Spinal cord (tissue), 10 donors: Measurements from ENCODE around the gene SIAH2. TPM values are rescaled to one million over a fixed set of nuclear protein-coding genes. Genes with fewer than 3 reads are reported as not detected.
A peak's percentile ranks its signal among the peaks of the same experiment; 100 is the strongest.
"Not testable (repeated sequence)": the region's sequence is repeated elsewhere in the genome, so short reads cannot be mapped to it uniquely, and the experiment has no call there.

Experiments used
- DNase-seq, 6 donors: peaks; one replicate each; pipeline versions ENCODE4 v3.0.0 to v3.0.0-alpha.2; 2013 to 2015; ENCODE audit warnings: low spot score in 6 of 6, low read depth in 4 of 6
- H3K27ac ChIP-seq: one replicate; pipeline ENCODE4 v1.5.1; 2013; ENCODE audit warnings: low read depth, low read length, control low read depth
- H3K27me3 ChIP-seq: one replicate; pipeline ENCODE4 v1.6.1; 2013; ENCODE audit warnings: low read length; ENCODE audit not compliant: control insufficient read depth, insufficient read depth
- H3K36me3 ChIP-seq: one replicate; pipeline ENCODE4 v1.6.1; 2013; ENCODE audit warnings: low read length; ENCODE audit not compliant: control insufficient read depth, insufficient read depth
- H3K4me1 ChIP-seq: one replicate; pipeline ENCODE4 v1.6.1; 2013; ENCODE audit warnings: low read length; ENCODE audit not compliant: control insufficient read depth, insufficient read depth
- H3K4me3 ChIP-seq: one replicate; pipeline ENCODE4 v1.5.1; 2013; ENCODE audit warnings: low read depth, low read length, control low read depth
- H3K9me3 ChIP-seq: one replicate; pipeline ENCODE4 v1.6.1; 2013; ENCODE audit warnings: low read length; ENCODE audit not compliant: control insufficient read depth, insufficient read depth
- WGBS: methylation state at CpG from one replicate; pipeline ENCODE4 v1.1.5; 2013; ENCODE audit warnings: missing lambda C conversion rate; ENCODE audit not compliant: insufficient coverage; 5-methylcytosine and 5-hydroxymethylcytosine counted together
- polyA plus RNA-seq, 2 donors: library from polyadenylated mRNA; unstranded; fragments of 120-200 nt; gene quantifications; one replicate each; pipeline ENCODE4 v1.2.1, GENCODE V29; 2013; ENCODE audit not compliant: insufficient read length in 2 of 2
- total RNA-seq, 2 donors: library from RNA; depleted of rRNA in 1 of 2; stranded (reverse); fragments of 120-200 nt in 1 of 2; fragments of >200 nt in 1 of 2; gene quantifications; one replicate each; pipeline versions ENCODE4 v1.2.3 to v1.2.4, GENCODE V29; 2013 to 2014
- donor health status: healthy.

SIAH2 gene
- total and polyA plus RNA-seq, 4 donors: 22.6 to 27.2 (median 24.7) TPM

GRCh38 chr3:150797155-150797554 lies 34.2 kb upstream of the SIAH2 start:
- Histone ChIP-seq H3K4me3 (no peak overlapping the region), H3K9me3 (no peaks in the 10 kb centered on the region), H3K4me1 (peaks cover 9% of the 10 kb centered on the region), H3K36me3 (no peaks in the 10 kb centered on the region), H3K27ac (no peak overlapping the region), H3K27me3 (no peaks in the 10 kb centered on the region)
- WGBS: no CpG with 5 or more reads among the region's 2 CpGs
- DNase-seq: no peak

DNA sequence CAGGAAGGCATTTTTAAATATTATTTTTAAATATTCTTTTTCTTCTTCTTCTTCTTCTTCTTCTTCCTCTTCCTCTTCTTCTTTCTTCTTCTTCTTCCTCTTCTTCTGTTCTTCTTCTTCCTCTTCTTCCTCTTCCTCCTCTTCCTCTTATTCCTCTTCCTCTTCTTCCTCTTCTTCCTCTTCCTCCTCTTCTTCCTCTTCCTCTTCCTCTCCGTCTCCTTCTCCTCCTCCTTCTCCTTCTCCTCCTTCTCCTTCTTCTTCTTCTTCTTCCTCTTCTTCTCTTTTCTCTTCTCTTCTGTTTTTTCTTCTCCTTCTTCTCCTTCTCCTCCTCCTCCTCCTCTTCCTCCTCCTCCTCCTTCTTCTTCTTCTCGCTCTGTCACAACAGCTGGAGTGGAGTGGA lies 33.6 kb upstream of the SIAH2 start:
- not testable (repeated sequence) for DNase-seq, H3K27me3 ChIP-seq, H3K36me3 ChIP-seq, H3K27ac ChIP-seq, H3K4me1 ChIP-seq, H3K4me3 ChIP-seq, H3K9me3 ChIP-seq
- 100% methylated on average over 1 of the region's 2 CpGs for WGBS

- 100% methylated on average over 1 of the region's 4 CpGs for WGBS
- no peaks in the 10 kb centered on the region for H3K9me3 ChIP-seq
- no peak for DNase-seq
- H3K27me3 ChIP-seq: no peaks in the 10 kb centered on the region
- no peaks in the 10 kb centered on the region for H3K36me3 ChIP-seq
- no peak overlapping the region for H3K4me3 ChIP-seq
- no peak overlapping the region for H3K27ac ChIP-seq
- H3K4me1 ChIP-seq: peaks cover 9% of the 10 kb centered on the region
Measured at GRCh38 chr3:150793641-150794040, 30.7 kb upstream of the SIAH2 start.

- DNase-seq: no peak
- Histone ChIP-seq H3K9me3 (no peaks in the 10 kb centered on the region), H3K4me1 (no peaks in the 10 kb centered on the region), H3K4me3 (no peak overlapping the region), H3K27me3 (no peaks in the 10 kb centered on the region), H3K27ac (no peak overlapping the region), H3K36me3 (no peaks in the 10 kb centered on the region)
Measured at GRCh38 chr3:150790629-150791028, 27.7 kb upstream of the SIAH2 start.

GRCh38 chr3:150789451-150789850 lies 26.5 kb upstream of the SIAH2 start:
- H3K4me3 ChIP-seq: no peak overlapping the region
- no peak for DNase-seq
- WGBS: 60% methylated on average over 2 of the region's 4 CpGs
- H3K4me1 ChIP-seq: no peaks in the 10 kb centered on the region
- H3K9me3 ChIP-seq: no peaks in the 10 kb centered on the region
- H3K36me3 ChIP-seq: no peaks in the 10 kb centered on the region
- no peaks in the 10 kb centered on the region for H3K27me3 ChIP-seq
- H3K27ac ChIP-seq: no peak overlapping the region

GRCh38 chr3:150787741-150788370 lies 24.9 kb upstream of the SIAH2 start:
- no peaks in the 10 kb centered on the region for H3K4me1 ChIP-seq
- H3K27ac ChIP-seq: no peak overlapping the region
- DNase-seq: peak; percentile 62 to 95 (median 74)
- H3K36me3 ChIP-seq: no peaks in the 10 kb centered on the region
- no peak overlapping the region for H3K4me3 ChIP-seq
- WGBS: under 1% methylated on average over 9 of the region's 10 CpGs
- H3K27me3 ChIP-seq: no peaks in the 10 kb centered on the region
- H3K9me3 ChIP-seq: no peaks in the 10 kb centered on the region

DNA sequence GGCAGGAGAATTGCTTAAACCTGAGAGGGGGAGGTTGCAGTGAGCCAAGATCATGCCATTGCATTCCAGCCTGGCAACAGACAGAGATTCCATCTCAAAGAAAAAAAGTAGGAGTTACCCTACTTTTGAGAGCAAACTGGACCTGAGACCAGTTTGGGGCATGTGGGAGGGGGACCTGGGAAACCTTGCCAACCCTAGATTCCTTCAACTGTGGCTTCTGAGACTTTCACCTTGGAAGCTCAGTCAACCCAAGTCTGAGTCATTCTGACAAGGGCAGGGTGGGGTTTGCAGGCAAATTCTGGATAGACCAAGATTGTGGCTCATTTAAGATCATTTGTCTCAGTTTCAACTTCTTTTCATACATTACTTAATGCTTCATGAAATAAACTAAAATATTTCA lies 23.8 kb upstream of the SIAH2 start:
- no peaks in the 10 kb centered on the region for H3K36me3 ChIP-seq
- H3K4me3 ChIP-seq: no peak overlapping the region
- no peak for DNase-seq
- no peak overlapping the region for H3K27ac ChIP-seq
- H3K4me1 ChIP-seq: no peaks in the 10 kb centered on the region
- no peaks in the 10 kb centered on the region for H3K9me3 ChIP-seq
- no peaks in the 10 kb centered on the region for H3K27me3 ChIP-seq

- no peaks in the 10 kb centered on the region for H3K36me3 ChIP-seq
- no peak overlapping the region for H3K4me3 ChIP-seq
- no peak overlapping the region for H3K27ac ChIP-seq
- H3K27me3 ChIP-seq: no peaks in the 10 kb centered on the region
- no peaks in the 10 kb centered on the region for H3K4me1 ChIP-seq
- H3K9me3 ChIP-seq: no peaks in the 10 kb centered on the region
- DNase-seq: no peak
Measured at GRCh38 chr3:150784747-150785125, 21.8 kb upstream of the SIAH2 start.

- H3K36me3 ChIP-seq: no peaks in the 10 kb centered on the region
- no peaks in the 10 kb centered on the region for H3K27me3 ChIP-seq
- H3K9me3 ChIP-seq: no peaks in the 10 kb centered on the region
- no peak for DNase-seq
- 83% methylated on average over 1 of the region's 5 CpGs for WGBS
- no peaks in the 10 kb centered on the region for H3K4me1 ChIP-seq
- H3K4me3 ChIP-seq: no peak overlapping the region
- H3K27ac ChIP-seq: no peak overlapping the region
Measured at GRCh38 chr3:150783920-150784746, 21.2 kb upstream of the SIAH2 start.

GRCh38 chr3:150783316-150783715 lies 20.3 kb upstream of the SIAH2 start:
- 71% methylated on average over 1 of the region's 1 CpG for WGBS
- Histone ChIP-seq H3K27me3 (no peaks in the 10 kb centered on the region), H3K36me3 (no peaks in the 10 kb centered on the region), H3K9me3 (no peaks in the 10 kb centered on the region), H3K4me1 (no peaks in the 10 kb centered on the region), H3K27ac (no peak overlapping the region), H3K4me3 (no peak overlapping the region)
- DNase-seq: no peak
